Stimulated activated CD4-positive, alpha-beta T cell treated with anti-CD3 and anti-CD28 coated beads, Interleukin-2, amount 100 ng/mL, for 4 hours (primary cell): Measurements from ENCODE around the gene MRPL36.
"Not testable (repeated sequence)": the region's sequence is repeated elsewhere in the genome, so short reads cannot be mapped to it uniquely, and the experiment has no call there.

Experiments used
- DNase-seq: peaks from one replicate; pipeline ENCODE4 v3.0.0-alpha.2; 2020; ENCODE audit warnings: low read depth

Gene MRPL36

GRCh38 chr5:1799602-1800471, at the start of gene MRPL36:
Gene MRPL36 (minus strand): TSS chr5:1799837. CDS start chr5:1798935, 902 bp downstream.
- DNase-seq = peak; percentile 91

- no peak for DNase-seq
Measured at GRCh38 chr5:1847611-1848010, 48.0 kb upstream of the MRPL36 start.

- no peak for DNase-seq
Measured at GRCh38 chr5:1847056-1847455, 47.4 kb upstream of the MRPL36 start.

- DNase-seq = no peak
Measured at GRCh38 chr5:1846583-1846982, 46.9 kb upstream of the MRPL36 start.

GRCh38 chr5:1845696-1846095, 46.1 kb upstream of the MRPL36 start:
- no peak for DNase-seq

- DNase-seq = no peak
Measured at GRCh38 chr5:1844708-1845436, 45.2 kb upstream of the MRPL36 start.

GRCh38 chr5:1843761-1844160, 44.1 kb upstream of the MRPL36 start:
- DNase-seq = not testable (repeated sequence)

- no peak for DNase-seq
Measured at GRCh38 chr5:1842004-1842819, 42.6 kb upstream of the MRPL36 start.

- no peak for DNase-seq
Measured at GRCh38 chr5:1840741-1841521, 41.3 kb upstream of the MRPL36 start.

GRCh38 chr5:1840071-1840547, 40.5 kb upstream of the MRPL36 start:
- no peak for DNase-seq

GRCh38 chr5:1838013-1838412, 38.4 kb upstream of the MRPL36 start:
- DNase-seq = no peak

GRCh38 chr5:1836891-1837880, 37.5 kb upstream of the MRPL36 start:
- DNase-seq = no peak

- no peak for DNase-seq
Measured at GRCh38 chr5:1836176-1836890, 36.7 kb upstream of the MRPL36 start.

- DNase-seq = no peak
Measured at GRCh38 chr5:1835431-1835830, 35.8 kb upstream of the MRPL36 start.

GRCh38 chr5:1834721-1835429, 35.2 kb upstream of the MRPL36 start:
- no peak for DNase-seq

- DNase-seq = no peak
Measured at GRCh38 chr5:1834022-1834551, 34.5 kb upstream of the MRPL36 start.

GRCh38 chr5:1833264-1834021, 33.8 kb upstream of the MRPL36 start:
- no peak for DNase-seq
